GM21737 (cell line): ENCODE results near the gene GEMIN2.
A peak's percentile ranks its signal among the peaks of the same experiment; 100 is the strongest.
"Not testable (repeated sequence)": the region's sequence is repeated elsewhere in the genome, so short reads cannot be mapped to it uniquely, and the experiment has no call there.

Experiments used
- ATAC-seq: cut with Tn5 transposase; IDR thresholded peaks from one replicate; pipeline ENCODE4 v1.9.1; 2021; ENCODE audit warnings: mild to moderate bottlenecking, moderate library complexity; ENCODE audit not compliant: unreplicated experiment

The GEMIN2 gene

GRCh38 chr14:39114073-39114838, at the start of gene GEMIN2:
GEMIN2 (plus strand) TSS chr14:39114323; CDS start chr14:39114339, 16 bp downstream.
- peak; percentile 93 for ATAC-seq

- not testable (repeated sequence) for ATAC-seq
Measured at GRCh38 chr14:39069169-39069805, 44.8 kb upstream of the GEMIN2 start.

DNA sequence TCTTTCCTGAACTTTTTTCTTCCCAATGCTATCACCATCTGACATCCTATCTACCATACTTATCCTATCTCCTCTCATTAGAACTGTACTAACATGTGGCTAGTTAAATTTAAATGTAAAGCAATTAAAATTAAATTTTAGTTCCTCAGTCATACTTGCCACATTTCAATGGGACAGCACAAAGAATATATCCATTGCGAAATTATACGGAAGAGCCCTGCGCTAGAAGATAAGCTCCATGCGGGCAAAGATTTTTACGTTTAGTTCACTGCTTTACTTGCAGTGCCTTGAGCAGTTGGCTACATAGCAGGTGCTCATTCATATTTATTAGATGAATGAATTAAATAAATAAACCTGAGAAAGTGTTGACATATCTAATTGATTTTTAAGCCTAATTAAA, 44.2 kb upstream of the GEMIN2 start:
- no peak for ATAC-seq

GRCh38 chr14:39071096-39071495, 43.0 kb upstream of the GEMIN2 start:
- ATAC-seq = no peak

DNA sequence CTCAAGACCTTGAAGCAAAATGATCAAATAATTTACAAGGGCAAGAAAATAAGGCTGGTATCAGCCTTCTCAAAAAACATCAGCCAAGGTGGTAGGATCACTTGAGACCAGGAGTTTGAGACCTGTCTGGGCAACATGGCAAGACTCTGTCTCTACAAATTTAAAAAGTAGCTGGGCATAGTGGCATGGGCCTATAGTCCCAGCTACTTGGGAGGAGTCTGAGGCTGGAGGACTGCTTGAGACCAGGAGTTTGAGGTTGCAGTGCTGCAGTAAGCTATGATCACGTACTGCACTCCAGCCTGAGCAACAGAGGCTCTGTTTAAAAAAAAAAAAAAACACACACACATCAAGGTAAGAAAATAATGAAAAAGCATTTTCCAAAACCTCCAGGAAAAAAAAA, 33.2 kb upstream of the GEMIN2 start:
- ATAC-seq = no peak

DNA sequence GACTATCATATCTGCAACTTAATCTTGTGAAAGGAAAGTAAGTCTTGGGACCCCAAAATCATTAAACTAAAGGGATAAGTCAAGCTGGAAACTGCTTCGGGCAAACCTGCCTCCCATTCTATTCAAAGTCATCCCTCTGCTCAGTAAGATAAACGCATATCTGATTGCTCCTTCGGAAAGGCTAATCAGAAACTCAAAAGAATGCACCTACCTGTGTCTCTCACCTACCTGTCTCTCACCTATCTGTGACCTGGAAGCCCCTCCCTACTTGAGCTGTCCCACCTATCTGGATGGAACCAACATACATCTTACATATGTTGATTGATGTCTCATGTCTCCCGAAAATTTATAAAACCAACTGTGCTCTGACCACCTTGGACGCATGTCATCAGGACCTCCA, 31.0 kb upstream of the GEMIN2 start:
- ATAC-seq = no peak

DNA sequence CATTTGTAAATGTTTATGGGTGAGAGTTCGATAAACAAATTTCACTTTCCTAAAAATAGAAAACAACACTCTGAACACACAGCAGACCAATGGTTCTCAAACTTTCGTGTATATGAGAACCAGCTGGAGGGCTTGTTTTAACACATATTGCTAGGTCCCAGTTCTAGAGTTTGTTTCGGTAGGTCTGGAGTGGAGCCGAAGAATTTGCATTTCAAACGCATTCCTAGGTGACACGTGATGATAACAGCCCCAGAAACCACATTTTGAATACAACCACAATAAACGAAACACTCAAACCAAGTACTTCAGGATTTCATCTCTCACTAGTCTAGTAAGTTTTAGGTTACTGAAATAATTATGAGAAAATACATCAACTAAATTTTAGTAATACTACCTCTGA, 28.2 kb upstream of the GEMIN2 start:
- no peak for ATAC-seq

DNA sequence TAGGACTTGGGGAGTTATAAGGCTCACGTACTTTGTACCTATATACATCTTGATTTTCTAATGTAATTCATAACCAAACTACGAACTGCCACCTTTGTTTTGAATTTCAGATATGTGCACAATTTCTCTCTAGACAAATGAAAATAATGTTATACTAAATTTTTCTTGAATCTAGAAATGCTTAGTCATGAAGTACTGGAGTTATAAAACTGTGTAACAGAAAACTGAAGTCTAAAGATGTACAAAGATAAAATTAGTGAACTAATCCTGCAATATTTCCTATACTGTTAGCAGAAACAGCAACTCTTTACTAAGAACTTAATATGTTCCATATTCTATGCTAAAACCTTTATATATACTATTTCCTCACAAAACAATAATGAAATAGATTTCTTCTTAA, 26.6 kb upstream of the GEMIN2 start:
- ATAC-seq = no peak

DNA sequence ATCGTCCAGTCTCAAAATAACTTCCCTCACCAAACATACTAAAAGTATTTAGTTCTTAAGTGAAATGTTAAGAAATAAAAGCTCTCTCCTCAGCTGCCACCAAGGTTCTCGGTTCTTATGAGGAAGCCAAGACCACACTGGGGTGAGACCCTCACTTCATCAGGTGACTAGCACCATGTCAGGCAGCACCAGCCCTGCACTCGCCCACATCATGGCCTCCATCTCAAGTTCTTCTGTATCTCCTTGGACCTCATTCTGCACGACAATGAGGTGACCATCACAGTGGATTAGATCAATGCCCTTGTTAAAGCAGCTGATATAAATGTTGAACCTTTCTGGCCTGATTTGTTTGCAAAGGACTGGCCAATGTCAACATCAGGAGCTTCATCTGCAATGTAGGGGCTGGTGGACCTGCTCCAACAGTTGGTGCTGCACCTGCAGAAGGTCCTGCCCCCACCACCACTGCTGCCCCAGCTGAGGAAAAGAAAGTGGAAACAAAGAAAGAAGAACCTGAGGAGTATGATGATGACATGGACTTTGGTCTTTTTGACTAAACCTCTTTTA, 23.5 kb upstream of the GEMIN2 start:
- ATAC-seq = no peak

GRCh38 chr14:39091716-39092115, 22.4 kb upstream of the GEMIN2 start:
- ATAC-seq = no peak

DNA sequence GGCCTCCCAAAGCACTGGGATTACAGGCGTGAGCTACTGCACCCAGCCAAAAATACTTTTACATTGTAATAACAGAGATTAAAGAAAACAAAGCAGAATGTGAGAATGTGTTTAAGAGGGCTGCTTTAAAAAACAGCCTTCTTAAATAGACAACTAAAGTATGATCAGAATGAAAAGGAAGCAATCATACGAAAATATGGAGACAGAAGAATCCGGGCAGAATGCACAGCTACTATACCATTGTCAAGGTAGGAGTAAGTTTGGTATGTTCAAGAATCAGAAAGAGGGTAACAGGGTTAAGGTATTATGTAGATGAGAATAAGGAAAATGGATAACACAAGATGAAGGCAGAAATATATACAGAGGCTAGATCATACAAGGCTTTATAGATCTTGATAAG, 19.6 kb upstream of the GEMIN2 start:
- no peak for ATAC-seq

DNA sequence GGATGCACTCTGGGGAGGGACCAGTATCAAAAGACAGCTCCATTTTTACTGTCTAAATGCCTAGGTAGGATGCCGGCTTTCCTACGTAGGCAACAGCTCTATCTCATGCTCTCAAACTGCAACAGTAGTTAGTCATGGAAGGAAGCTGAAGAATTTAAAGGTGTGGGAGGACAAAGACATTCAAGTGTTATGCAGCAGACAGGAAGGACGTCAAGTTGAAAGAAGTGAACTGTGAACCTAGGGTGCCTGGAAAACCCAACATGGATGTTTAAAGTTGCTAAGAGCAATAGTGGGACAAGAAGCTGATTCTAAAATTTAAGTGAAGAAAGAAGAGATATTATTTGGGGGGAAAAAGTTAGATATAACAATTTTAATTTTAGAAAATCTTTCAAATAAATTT, 17.0 kb upstream of the GEMIN2 start:
- ATAC-seq = no peak

GRCh38 chr14:39099215-39099614, 14.9 kb upstream of the GEMIN2 start:
- not testable (repeated sequence) for ATAC-seq

DNA sequence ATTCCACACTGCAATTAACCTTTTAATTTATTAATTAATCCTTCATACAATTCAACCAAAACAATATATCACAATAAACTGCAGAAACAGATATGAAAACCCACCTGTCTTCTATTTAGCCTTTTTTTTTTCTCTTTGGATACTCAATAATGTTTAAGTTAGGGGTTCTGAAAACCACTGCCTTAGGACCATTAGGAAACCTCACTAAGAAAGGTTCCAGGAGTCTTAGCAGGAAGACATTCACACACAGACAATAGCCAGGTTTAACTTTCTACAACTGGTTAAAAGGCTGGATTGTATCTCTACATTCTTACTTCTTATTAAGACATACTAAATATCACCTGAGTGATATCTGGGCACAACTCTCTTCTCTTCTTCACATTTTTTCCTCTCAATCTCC, 14.4 kb upstream of the GEMIN2 start:
- ATAC-seq = no peak

- ATAC-seq = peak; percentile 12
Measured at GRCh38 chr14:39102265-39102968, 11.7 kb upstream of the GEMIN2 start.

DNA sequence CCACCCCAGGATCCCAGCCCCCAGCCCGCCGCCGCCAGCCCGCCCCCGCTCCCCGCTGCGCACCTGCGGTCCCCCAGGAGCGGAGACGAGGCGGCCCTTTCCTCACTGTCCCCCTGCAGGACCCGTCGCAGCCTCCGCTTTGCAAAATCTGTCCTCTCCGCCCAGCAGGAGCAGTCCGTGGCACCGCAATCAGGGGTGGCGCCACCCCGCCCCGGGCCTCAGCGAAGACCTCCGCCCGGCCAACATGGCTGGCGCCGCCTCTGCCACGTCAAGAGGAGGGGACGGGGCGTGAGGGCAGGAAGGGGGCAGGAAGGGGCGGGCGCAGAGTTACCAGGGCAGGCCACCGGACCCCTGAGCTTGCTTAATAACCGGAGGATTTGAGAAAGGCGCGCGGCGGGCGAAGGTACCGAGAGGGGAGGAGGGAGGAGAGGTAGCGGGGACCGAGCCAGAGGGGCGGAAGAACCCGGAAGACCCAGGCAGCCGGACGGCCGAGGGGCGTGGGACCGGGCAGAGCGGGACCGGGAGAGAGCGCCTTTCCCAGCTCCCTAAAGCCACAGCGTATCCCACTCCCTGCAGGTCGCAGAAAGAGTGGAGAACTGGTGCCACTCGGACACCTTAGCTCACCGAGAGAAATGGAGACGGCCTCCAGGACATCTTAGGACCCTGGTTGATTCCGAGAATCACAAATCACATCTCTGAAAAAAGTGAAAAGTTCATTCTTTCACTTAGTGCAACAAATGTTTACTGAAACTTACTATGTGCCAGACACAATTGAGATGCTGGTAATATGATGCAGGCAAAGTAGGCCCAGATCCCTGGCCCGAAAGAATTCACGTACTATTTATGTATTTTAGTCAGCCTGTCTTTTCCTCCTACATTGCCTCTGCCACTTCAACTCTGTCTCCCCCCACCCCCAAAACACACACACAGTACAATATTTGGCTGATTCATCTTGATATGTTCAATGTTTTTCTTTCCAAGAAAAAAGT, 10.9 kb upstream of the GEMIN2 start, which contains the start of gene SEC23A:
TSS of gene SEC23A (minus strand) at position 267 of the 989 bp plus-strand sequence. CDS start 7,117 bp downstream, outside the sequence.
- ATAC-seq = peak; percentile 95

- ATAC-seq = not testable (repeated sequence)
Measured at GRCh38 chr14:39104078-39104801, 9.9 kb upstream of the GEMIN2 start.

GRCh38 chr14:39107591-39107996, 6.5 kb upstream of the GEMIN2 start:
- ATAC-seq = no peak

GRCh38 chr14:39108791-39109190, 5.3 kb upstream of the GEMIN2 start:
- ATAC-seq = no peak
